HG03565 (cell line): ENCODE results near the gene IFITM5.
"Not testable (repeated sequence)": the region's sequence is repeated elsewhere in the genome, so short reads cannot be mapped to it uniquely, and the experiment has no call there.

ENCODE experiments used
- ATAC-seq: cut with Tn5 transposase; IDR thresholded peaks from one replicate; pipeline ENCODE4 v1.9.1; 2021; ENCODE audit warnings: mild to moderate bottlenecking, moderate library complexity; ENCODE audit not compliant: unreplicated experiment

Gene IFITM5

DNA sequence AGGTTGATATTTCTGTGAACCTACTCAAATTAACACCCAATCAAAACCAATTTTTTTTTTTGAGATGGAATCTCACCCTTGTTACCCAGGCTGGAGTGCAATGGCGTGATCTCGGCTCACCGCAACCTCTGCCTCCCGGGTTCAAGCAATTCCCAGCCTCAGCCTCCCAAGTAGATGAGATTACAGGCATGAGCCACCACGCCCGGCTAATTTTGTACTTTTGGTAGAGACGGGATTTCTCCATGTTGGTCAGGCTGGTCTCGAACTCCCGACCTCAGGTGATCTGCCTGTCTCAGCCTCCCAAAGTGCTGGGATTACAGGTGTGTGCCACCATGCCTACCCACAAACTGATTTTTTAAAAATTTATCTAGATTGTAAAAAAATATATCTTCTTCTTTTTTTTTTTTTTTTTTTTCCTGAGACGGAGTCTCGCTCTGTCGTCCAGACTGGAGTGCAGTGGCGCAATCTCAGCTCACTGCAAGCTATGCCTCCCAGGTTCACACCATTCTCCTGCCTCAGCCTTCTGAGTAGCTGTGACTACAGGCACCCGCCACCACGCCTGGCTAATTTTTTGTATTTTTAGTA, 29.3 kb upstream of the IFITM5 start:
- not testable (repeated sequence) for ATAC-seq

DNA sequence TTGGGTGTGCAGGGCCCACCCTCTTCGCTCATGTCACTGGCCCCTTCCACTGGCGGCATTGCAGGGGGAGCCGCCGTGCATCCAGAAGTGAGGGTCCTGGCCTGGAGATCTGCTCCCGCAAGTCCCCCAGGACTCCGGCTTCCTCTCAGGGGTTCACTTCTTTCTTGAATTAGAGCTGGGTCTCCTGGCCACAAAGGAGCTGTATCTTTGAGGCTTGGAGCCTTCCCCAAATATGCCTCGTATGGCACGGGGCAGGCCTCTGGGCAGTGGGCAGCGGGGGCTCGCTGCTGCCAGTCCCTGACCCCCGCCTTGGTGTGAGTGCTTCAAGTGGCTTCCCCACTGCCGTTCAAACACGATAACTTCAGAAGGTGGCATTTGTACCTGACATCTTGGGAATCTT, 28.7 kb upstream of the IFITM5 start:
- ATAC-seq, result no peak

DNA sequence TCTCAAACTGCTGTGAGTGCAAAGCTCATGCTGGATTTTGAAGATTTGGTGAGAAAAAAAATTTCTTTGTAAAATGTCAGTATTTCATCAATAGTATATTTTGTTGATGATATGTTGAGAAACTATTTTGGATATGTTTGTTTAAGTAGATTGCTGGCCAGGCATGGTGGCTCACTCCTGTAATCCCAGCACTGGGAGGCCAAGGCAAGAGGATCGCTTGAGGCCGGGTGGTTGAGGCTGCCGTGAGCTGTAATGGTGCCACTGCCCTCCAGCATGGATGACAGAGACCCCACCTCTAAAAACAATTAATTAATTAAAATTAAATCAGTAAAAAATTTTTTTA, 28.2 kb upstream of the IFITM5 start:
- ATAC-seq, result no peak

DNA sequence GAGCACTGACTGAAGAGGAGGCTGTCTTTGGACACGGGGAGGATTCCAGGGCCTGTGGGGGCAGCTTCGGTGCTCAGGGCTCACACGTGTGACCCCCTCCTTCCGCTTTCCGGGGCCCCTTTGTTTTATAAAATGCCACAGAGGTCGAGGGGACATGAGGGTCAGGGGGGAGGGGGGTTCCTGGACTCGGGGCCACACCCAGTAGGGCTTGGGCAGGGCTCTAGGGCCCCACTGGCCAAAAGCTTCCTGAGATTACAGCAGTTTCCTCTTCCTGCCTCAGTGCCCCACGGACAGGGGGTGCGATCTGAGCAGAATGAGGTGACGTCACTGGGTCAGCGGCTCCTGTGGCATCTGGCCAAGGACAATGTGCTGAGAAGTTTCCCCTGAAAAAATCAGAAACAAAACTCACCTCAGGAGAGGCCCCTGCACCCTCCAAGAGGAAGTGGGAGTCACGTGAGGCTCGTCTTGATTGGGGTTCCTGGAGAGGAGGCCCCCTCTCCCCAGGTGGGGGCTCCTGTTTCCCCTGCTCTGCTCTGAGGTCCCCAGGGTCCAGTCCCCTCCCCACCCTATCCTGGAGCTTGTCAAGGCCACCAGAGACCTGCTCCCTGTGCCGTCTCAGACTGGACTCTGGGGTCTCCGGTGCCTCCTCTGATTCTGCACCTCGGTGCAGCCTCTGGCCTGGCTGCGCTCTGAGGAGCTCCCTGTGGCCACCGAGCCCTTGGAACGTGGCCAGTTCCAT, 27.7 kb upstream of the IFITM5 start:
- ATAC-seq, result no peak

DNA sequence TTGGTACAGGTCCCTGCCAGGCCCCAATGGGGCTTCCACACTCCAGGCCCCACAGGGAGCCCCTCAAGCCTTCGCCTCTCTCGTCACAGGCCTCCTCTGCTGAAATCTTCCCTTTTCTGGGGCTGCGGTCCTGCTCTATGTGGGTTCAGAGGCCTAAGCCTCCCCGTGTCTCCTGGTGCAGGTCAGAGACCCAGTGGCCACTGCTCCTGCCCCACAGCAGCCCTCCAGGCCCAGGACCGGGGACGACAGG, 27.2 kb upstream of the IFITM5 start:
- no peak for ATAC-seq

DNA sequence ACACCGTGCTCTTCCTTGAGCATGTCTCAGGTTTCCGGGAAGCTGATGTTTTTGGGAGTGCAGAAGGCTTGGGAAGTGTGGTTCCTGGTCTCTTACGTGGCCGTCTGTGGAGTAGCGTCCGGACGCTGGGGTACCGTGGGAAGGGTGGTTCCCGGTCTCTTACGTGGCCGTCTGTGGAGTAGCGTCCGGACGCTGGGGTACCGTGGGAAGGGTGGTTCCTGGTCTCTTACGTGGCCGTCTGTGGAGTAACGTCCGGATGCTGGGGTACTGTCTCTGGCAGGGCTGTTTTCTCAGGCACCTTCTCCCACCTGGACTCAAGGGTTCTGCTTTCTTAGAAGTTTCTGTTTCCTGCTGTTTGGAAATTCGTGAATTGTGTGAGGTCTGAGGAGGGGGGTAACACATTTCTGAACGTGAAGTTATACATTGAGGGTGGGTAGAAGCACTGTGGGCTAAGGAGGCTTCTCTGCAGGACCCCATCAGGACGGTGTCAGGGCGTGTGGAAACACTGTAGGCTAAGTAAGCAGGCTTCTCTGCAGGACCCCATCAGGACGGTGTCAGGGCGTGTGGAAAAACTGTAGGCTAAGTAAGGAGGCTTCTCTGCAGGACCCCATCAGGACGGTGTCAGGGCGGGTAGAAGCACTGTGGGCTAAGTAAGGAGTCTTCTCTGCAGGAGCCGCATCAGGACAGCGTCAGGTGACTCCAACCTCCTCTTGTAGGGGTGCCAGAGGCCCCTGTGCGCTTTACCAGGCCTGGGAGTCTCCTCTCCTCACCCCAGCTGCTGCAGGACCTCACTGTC, 26.7 kb upstream of the IFITM5 start:
- no peak for ATAC-seq

DNA sequence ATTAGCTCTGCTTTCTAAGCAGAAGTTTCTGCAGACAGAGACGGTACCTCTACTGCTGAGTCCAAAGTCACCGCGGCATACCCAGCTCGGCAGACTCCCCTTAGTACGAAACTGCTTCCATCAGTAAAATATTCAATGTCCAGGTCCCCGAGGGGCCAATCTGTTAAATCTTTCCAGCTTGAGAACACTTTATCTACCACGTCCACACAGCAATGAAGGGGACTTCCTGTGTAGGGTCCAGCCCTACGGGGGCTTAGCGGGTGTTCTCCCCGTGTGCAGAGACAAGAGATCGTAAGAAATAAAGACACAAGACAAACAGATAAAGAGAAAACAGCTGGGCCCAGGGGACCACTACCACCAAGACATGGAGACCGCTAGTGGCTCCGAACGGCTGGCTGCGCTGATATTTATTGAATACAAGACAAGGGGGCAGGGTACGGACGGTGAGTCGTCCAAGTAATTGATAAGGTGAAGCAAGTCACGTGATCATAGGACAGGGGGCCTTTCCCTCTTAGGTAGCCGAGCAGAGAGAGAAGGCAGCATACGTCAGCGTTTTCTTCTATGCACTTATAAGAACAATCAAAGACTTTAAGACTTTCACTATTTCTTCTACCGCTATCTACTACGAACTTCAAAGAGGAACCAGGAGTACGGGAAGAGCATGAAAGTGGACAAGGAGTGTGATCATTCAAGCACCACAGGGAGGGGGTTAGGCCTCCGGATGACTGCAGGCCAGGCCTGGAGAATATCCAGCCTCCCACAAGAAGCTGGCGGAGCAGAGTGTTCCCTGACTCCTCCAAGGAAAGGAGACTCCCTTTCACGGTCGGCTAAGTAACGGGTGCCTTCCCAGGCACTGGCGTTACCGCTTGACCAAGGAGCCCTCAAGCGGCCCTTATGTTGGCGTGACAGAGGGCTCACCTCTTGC, 25.5 kb upstream of the IFITM5 start:
- ATAC-seq, result not testable (repeated sequence)

DNA sequence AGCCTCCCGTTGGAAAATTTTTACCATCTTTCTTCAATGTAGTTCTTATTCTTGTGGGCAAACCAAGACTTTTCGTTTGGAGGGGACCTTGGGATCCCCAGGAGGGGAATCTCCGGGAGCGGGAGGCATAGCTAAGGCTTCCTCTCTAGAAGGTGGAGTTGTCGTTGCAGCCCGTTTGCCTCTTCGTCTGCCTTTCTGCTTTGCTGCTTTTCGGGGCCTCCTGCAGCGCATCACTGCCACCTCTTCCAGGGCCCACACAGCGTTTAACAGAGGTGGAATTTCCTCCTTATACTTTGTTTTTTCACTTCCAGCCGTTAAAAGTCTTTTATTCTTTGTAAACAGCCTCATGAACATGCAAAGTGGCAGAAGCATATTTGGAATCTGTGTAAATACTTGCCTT, 24.8 kb upstream of the IFITM5 start:
- no peak for ATAC-seq

DNA sequence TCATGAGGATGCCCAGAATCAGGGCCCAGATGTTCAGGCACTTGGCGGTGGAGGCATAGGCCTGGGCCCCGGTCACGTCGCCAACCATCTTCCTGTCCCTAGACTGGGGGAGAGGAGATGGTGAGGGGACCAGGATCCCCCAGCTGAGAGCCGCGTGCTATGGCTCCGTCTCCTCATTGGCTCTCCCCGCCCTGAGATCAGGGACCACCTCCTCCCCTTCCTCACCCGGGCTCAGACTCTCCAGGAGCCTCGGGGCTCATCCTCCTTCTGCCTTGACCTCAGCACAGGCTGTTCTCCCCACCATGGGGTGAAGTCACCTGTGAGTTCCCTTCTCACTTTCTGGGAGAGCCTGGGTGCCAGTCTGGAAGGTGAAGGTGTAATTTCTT, 20.6 kb upstream of the IFITM5 start:
- ATAC-seq, result not testable (repeated sequence)

DNA sequence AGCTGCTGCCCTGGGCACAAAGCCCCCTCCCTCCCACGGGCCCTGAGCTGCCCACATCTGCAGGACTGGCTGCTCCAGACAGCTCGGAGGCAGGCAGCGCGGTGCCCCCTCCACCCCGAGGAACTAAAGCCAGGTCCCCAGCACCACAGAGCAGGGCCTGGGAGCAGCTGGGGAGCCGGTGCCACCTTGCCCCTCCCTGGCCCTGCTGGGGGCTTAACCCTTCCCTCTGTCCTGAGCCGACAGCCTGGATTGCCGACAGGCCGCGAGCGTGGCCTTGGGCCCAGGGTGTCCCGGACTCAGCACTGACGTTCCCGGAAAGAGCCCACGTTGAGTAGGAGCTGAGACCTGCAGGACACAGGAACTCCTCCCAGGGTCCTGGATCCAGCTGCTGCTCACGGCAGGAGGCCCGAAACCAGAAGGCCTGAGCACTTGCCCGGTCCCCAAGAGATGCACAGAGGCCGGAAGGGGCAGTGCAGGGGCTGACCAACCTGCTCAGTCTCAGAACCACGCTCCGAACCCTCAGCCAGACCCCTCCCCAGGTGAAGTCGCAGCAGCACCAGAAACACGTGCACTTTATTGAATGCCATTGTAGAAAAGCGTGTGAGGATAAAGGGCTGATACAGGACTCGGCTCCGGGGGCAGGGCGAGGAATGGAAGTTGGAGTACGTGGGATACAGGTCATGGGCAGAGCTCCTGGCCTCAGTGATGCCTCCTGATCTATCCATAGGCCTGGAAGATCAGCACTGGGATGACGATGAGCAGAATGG, 20.0 kb upstream of the IFITM5 start:
- not testable (repeated sequence) for ATAC-seq

DNA sequence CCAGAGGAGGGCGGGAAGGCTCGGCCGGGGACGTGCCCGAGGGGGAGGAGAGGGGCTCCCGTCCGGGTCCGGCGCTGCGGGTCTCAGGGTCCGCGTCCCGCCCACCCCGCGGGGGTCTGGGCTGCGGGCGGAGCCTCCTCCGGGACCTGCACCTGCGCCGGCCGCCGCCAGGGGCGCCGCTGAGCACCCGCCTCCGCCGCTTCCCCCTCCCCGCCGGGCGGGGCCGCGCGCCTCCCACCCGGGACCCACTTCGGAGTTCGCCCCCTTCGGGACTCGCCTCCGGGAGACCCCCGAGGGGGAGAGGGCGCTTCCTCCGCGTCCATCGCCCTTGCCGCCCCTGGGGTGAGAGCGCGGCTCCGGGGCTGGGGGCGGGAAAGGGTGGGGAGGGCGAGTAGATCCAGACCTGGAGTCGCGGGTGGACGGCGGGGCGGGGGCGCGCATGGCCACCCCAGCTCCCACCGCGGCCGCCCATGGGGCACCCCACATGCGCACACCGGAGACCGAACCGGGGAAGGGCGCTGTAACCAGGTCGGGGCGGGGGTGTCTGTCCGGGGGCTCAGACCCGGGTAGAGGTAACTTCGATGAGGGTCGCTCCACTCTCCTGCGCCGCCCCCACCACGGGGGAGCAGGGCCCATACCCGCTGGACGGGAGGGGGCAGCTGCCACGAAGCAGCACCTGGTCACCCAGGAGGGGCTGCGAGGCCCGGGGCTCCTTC, 19.2 kb upstream of the IFITM5 start:
- ATAC-seq, result not testable (repeated sequence)

DNA sequence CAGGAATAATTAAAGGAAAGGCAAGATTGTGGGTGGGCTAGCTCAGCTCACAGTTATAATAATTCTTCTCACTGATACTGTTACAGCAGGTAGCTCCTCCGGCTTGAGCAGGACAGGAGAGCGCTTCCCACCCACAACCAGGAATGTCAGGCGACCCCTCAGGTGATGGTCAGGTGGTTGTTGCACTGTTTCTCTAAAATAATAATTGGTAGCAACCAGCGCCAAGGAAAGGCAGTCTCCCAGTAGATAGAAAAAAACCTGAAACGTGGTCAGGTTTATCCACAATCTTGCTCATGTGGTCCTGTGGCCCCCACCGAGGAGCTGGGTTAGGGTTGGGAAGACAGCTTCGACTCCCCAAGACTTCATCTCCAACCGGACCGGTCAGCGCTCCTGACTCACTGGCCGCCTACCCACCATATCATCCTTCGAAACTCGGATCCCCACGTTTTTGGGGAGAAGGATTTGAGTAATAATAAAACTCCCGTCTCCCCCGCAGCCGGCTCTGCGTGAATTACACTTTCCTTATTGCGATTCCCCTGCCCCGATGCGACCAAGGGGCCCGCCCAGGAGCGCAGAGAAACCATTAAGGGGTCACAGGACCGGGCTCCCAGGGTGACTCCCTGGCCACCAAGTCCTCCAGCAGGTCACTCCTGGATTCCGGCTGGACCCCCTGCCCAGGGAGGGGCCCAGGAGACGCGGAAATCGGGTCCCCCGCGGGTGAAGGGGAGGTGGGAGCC, 18.5 kb upstream of the IFITM5 start:
- not testable (repeated sequence) for ATAC-seq

DNA sequence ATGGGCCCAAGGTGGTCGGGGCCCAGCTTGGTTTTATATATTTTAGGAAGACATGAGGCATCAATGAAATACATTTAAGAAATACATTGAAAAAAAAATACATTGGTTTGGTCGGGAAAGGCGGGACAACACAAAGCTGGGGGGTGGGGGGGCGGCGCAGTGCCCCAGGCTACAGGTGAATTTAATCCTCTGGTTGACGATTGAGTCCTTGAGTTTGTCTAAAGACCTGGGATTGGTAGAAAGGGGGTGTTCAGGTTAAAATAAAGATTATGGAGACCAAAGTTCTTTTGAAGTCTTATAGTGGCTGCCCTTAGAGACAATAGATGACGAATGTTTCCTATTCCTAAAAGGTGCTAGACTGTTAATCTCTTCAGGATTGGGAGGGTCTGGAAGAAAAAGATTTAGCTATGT, 17.6 kb upstream of the IFITM5 start:
- ATAC-seq, result no peak

DNA sequence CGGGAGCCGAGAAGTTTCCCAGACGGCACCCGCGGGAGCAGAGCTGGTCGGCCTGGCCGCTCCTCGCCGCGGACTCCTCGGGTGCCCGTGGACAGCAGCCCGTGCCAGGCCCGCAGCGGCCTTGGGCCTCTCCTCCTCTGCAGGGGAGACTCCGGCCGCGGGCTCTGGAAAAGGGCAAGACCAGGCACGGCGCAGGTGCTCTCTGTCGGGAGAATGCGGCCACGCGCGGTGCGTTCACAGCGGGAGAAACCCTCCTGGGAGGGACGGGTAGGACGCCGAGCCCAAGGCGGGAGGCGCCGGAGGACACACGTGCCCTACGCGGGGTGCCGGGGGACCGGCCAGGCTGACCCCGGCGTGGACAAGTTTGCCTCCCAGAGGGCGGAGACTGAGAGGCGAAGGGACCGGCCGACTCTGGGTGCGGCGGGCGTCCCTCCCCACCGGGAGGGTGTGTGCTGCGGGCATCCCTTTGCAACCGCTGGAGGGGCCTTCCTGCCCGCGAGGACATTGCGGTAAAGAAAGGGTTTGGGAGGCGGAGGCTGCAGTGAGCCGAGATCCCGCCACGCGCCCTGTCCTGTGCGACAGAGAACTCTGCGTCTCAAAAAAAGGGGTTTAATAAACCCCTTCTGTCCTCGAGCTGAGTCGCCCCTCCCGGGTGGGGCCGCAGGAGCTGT, 16.8 kb upstream of the IFITM5 start:
- ATAC-seq, result no peak

DNA sequence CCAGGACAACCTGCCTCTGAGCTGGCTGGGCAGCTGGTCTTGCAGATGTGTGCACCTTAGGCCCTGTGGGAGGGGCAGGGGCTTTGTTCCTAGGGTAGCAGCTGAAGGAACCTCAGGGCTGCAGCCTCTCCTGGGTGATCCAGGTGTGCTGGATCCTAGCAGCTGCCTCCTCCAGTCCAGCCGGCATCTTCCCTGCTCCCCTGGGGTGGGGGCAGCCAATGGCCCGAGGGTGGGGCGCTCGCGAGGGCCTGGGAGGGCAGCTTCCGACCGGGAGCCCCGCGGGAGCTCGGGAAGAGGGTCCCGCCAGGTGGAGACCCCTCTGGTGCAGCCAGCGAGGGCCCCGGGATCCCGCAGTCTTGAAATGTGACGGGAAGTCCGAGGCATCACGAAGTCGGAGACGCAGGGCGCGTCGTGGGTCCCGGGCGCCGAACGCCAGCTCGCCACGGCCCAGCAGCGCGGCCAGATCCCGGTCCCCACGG, 16.2 kb upstream of the IFITM5 start:
- ATAC-seq, result no peak

DNA sequence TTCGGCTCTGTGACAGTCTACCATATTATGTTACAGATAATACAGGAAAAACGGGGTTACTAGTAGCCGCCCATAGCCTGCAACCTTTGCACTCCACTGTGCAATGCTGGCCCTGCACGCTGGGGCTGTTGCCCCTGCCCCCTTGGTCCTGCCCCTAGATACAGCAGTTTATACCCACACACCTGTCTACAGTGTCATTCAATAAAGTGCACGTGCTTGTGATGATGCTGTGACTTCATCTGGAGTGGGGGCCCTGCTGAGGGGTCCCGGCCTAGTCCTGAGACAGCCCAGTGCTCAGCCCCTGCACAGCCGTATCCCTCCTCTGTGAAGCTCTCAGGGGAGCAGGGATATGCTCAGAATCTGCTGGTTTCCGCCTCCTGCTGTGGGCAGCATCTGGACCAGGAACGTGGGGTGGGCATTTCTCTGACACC, 15.7 kb upstream of the IFITM5 start:
- ATAC-seq, result no peak

DNA sequence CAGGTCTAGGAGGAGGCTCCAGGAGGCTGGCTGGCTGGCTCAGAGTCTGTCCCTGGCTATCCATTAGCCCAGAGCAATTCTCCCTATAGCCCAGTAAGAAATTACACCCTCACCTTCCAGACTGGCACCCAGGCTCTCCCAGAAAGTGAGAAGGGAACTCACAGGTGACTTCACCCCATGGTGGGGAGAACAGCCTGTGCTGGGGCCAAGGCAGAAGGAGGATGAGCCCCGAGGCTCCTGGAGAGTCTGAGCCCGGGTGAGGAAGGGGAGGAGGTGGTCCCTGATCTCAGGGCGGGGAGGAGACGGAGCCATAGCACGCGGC, 15.2 kb upstream of the IFITM5 start:
- ATAC-seq, result not testable (repeated sequence)

DNA sequence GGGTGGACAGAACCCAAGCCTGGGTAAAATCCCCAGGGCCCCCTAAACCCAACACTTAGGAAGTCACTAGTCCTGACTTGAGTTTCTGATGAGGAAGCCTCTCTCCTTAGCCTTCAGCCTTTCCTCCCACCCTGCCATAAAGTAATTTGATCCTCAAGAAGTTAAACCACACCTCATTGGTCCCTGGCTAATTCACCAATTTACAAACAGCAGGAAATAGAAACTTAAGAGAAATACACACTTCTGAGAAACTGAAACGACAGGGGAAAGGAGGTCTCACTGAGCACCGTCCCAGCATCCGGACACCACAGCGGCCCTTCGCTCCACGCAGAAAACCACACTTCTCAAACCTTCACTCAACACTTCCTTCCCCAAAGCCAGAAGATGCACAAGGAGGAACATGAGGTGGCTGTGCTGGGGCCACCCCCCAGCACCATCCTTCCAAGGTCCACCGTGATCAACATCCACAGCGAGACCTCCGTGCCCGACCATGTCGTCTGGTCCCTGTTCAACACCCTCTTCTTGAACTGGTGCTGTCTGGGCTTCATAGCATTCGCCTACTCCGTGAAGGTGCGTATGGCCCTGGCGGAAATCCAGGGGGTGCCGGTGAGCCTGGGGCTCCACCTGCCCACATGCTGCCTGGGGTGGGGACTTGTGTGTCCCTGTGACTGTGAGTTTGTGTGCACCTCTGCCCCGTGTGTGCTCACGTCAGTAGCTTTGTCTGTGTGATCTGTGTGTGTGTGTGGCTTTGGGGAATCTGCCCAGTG, 14.6 kb upstream of the IFITM5 start, which contains the start of gene IFITM1:
Gene IFITM1, plus strand, starts transcription at position 254 of the 767 bp plus-strand sequence. Its CDS starts 131 bp downstream, at position 385.
- no peak for ATAC-seq
